ENCODE measurements around the gene STOX2.
"Not testable (repeated sequence)": the region's sequence is repeated elsewhere in the genome, so short reads cannot be mapped to it uniquely, and the experiment has no call there.

The STOX2 gene

GRCh38 chr4:184030764-184031163, 125.7 kb downstream of the STOX2 start:
- no peak for DNase-seq

GRCh38 chr4:184032091-184032490, 127.0 kb downstream of the STOX2 start:
- DNase-seq = no peak

- DNase-seq = no peak
Measured at GRCh38 chr4:184039963-184040383, 134.9 kb downstream of the STOX2 start.

GRCh38 chr4:184041156-184041555, 136.0 kb downstream of the STOX2 start:
- DNase-seq = no peak

- no peak for DNase-seq
Measured at GRCh38 chr4:184046148-184046547, 141.0 kb downstream of the STOX2 start.

GRCh38 chr4:184051262-184051661, 146.2 kb downstream of the STOX2 start:
- not testable (repeated sequence) for DNase-seq

GRCh38 chr4:184052616-184053015, 147.5 kb downstream of the STOX2 start:
- no peak for DNase-seq

GRCh38 chr4:184053434-184053833, 148.3 kb downstream of the STOX2 start:
- no peak for DNase-seq

- no peak for DNase-seq
Measured at GRCh38 chr4:184056877-184057276, 151.8 kb downstream of the STOX2 start.

- DNase-seq = no peak
Measured at GRCh38 chr4:184058026-184058425, 152.9 kb downstream of the STOX2 start.

- DNase-seq = no peak
Measured at GRCh38 chr4:184059099-184059498, 154.0 kb downstream of the STOX2 start.

GRCh38 chr4:184061582-184061981, 156.5 kb downstream of the STOX2 start:
- DNase-seq = no peak

GRCh38 chr4:184062769-184063168, 157.7 kb downstream of the STOX2 start:
- DNase-seq = no peak

- DNase-seq = no peak
Measured at GRCh38 chr4:184064877-184065276, 159.8 kb downstream of the STOX2 start.

GRCh38 chr4:184066584-184067300, 161.6 kb downstream of the STOX2 start:
- DNase-seq = no peak

- no peak for DNase-seq
Measured at GRCh38 chr4:184067931-184068554, 162.9 kb downstream of the STOX2 start.
